ENCODE measurements around the gene TNFSF4. TPM values are rescaled to one million over a fixed set of nuclear protein-coding genes. Genes with fewer than 3 reads are reported as not detected.
"Not testable (repeated sequence)": the region's sequence is repeated elsewhere in the genome, so short reads cannot be mapped to it uniquely, and the experiment has no call there.

Gene TNFSF4
- total and polyA plus RNA-seq, 2 donors from 2014 or later, result 0.58 to 1.3 TPM

DNA sequence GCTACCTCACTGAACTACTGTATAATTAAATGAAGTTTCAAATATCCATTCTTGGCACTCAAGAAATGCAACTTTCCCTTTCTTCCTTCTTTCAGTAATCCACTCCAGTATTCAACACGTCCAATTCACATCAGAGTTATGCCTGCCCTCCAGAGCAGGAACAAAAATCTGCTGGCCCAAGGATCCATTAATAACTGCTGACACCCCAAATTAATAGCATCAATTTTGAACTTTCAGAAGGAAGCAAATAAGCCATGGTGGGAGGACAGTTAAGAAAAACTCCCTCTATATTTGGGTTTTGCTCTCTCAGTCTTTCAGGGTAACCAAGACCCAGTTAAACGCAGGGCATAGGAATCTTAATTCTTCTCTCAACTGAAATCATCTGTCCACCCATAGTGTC is 31.9 kb upstream of the TNFSF4 start:
- H3K9ac ChIP-seq (ENCODE audit: low read length in 3 of 3), result no peak overlapping the region
- no peaks in the 10 kb centered on the region for H3K36me3 ChIP-seq (ENCODE audit: control insufficient read depth in 2 of 3, insufficient read depth in 3 of 3, low read length in 3 of 3)
- TF ChIP-seq CTCF (IDR thresholded peaks at IDR 0.05; ENCODE audit: borderline replicate concordance, extremely low read depth, insufficient read depth), result no peak
- no peak for FAIRE-seq
- peaks cover 0 to 13% (median 0%) of the 10 kb centered on the region in 3 donors for H3K9me3 ChIP-seq (ENCODE audit: control insufficient read depth in 2 of 3, insufficient read depth in 1 of 3, low read length in 3 of 3)
- H3K27me3 ChIP-seq (ENCODE audit: control insufficient read depth, insufficient read depth, low read length), result no peaks in the 10 kb centered on the region
- no peaks in the 10 kb centered on the region for H3K4me1 ChIP-seq (ENCODE audit: control insufficient read depth in 2 of 3, insufficient read depth in 2 of 3, low read depth in 1 of 3, low read length in 3 of 3)
- intact Hi-C loops (cut with DNase I), result no loop called here
- no peak overlapping the region for H3K4me3 ChIP-seq (ENCODE audit: low read length in 3 of 3)
- no peak overlapping the region for H3K27ac ChIP-seq (ENCODE audit: low read depth in 2 of 2, low read length in 2 of 2)
- no peak for DNase-seq

DNA sequence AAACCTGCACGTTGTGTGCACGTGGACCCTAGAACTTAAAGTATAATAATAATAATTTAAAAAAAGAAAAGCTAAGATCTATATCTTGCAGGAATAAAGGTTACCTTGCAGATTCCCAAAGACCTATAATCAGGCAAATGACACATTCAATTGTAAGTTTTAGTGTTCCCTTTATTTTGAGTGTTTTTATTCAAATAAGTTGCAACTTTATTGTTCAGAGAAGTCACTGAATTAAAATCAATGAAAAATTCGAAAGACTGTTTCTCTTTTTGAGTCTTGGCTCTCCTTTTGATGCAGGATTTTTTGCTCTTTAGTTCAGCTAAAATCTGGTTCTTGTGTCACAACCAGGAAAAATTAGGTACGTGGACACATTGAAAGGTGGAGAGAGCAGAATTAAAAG is 27.8 kb upstream of the TNFSF4 start:
- no peaks in the 10 kb centered on the region for H3K9me3 ChIP-seq (ENCODE audit: control insufficient read depth in 2 of 3, insufficient read depth in 1 of 3, low read length in 3 of 3)
- FAIRE-seq (no peak), DNase-seq (no peak)
- no peak overlapping the region for H3K4me3 ChIP-seq (ENCODE audit: low read length in 3 of 3)
- no peaks in the 10 kb centered on the region for H3K4me1 ChIP-seq (ENCODE audit: control insufficient read depth in 2 of 3, insufficient read depth in 2 of 3, low read depth in 1 of 3, low read length in 3 of 3)
- no peak for TF ChIP-seq CTCF (IDR thresholded peaks at IDR 0.05; ENCODE audit: borderline replicate concordance, extremely low read depth, insufficient read depth)
- no peaks in the 10 kb centered on the region for H3K36me3 ChIP-seq (ENCODE audit: control insufficient read depth in 2 of 3, insufficient read depth in 3 of 3, low read length in 3 of 3)
- no peaks in the 10 kb centered on the region for H3K27me3 ChIP-seq (ENCODE audit: control insufficient read depth, insufficient read depth, low read length)
- no peak overlapping the region for H3K27ac ChIP-seq (ENCODE audit: low read depth in 2 of 2, low read length in 2 of 2)
- intact Hi-C loops (cut with DNase I), result no loop called here
- H3K9ac ChIP-seq (ENCODE audit: low read length in 3 of 3), result no peak overlapping the region

- H3K27ac ChIP-seq (ENCODE audit: low read depth in 2 of 2, low read length in 2 of 2); H3K9me3 ChIP-seq (ENCODE audit: control insufficient read depth in 2 of 3, insufficient read depth in 1 of 3, low read length in 3 of 3); DNase-seq; intact Hi-C loops (cut with DNase I); H3K9ac ChIP-seq (ENCODE audit: low read length in 3 of 3); H3K36me3 ChIP-seq (ENCODE audit: control insufficient read depth in 2 of 3, insufficient read depth in 3 of 3, low read length in 3 of 3); FAIRE-seq; H3K4me3 ChIP-seq (ENCODE audit: low read length in 3 of 3); H3K27me3 ChIP-seq (ENCODE audit: control insufficient read depth, insufficient read depth, low read length); H3K4me1 ChIP-seq (ENCODE audit: control insufficient read depth in 2 of 3, insufficient read depth in 2 of 3, low read depth in 1 of 3, low read length in 3 of 3): not testable (repeated sequence)
These were observed 27.3 kb upstream of the TNFSF4 start for GRCh38 chr1:173234434-173234833.

DNA sequence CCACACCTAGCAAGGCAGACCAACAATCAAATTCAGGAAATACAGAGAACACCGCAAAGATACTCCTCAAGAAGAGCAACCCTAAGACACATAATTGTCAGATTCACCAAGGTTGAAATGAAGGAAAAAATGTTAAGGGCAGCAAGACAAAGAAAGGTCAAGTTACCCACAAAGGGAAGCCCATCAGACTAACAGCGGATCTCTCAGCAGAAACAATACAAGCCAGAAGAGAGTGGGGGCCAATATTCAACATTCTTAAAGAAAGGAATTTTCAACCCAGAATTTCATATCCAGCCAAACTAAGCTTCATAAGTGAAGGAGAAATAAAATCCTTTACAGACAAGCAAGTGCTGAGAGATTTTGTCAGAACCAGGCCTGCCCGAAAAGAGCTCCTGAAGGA is 21.9 kb upstream of the TNFSF4 start:
- H3K27ac ChIP-seq (ENCODE audit: low read depth in 2 of 2, low read length in 2 of 2); DNase-seq; H3K4me3 ChIP-seq (ENCODE audit: low read length in 3 of 3); H3K9me3 ChIP-seq (ENCODE audit: control insufficient read depth in 2 of 3, insufficient read depth in 1 of 3, low read length in 3 of 3); H3K9ac ChIP-seq (ENCODE audit: low read length in 3 of 3); H3K36me3 ChIP-seq (ENCODE audit: control insufficient read depth in 2 of 3, insufficient read depth in 3 of 3, low read length in 3 of 3); FAIRE-seq; intact Hi-C loops (cut with DNase I); H3K27me3 ChIP-seq (ENCODE audit: control insufficient read depth, insufficient read depth, low read length); H3K4me1 ChIP-seq (ENCODE audit: control insufficient read depth in 2 of 3, insufficient read depth in 2 of 3, low read depth in 1 of 3, low read length in 3 of 3): not testable (repeated sequence)

DNA sequence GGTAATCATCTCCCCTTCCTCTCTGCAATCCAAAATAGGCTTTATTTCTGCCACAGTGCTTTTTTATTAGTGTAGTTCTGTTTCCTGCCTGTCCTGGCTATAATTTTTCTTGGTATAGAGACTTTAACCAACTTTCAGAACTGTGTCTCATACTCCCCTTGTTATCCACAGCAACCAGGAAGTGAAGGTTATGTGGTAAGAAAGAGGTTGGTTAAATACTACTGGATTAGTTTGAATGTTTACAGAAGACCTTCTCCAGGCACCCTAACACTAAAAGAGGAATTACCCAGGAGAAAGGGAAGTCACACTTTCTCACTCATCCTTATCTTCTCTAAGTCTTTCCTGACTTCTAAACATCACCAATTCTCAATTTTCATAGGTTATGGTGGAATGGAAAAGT is 17.8 kb upstream of the TNFSF4 start:
- FAIRE-seq (no peak), DNase-seq (no peak)
- TF ChIP-seq CTCF (IDR thresholded peaks at IDR 0.05; ENCODE audit: borderline replicate concordance, extremely low read depth, insufficient read depth), result no peak
- intact Hi-C loops (cut with DNase I), result no loop called here
- Histone ChIP-seq H3K27ac (ENCODE audit: low read depth in 2 of 2, low read length in 2 of 2) (no peak overlapping the region), H3K4me1 (ENCODE audit: control insufficient read depth in 2 of 3, insufficient read depth in 2 of 3, low read depth in 1 of 3, low read length in 3 of 3) (no peaks in the 10 kb centered on the region), H3K36me3 (ENCODE audit: control insufficient read depth in 2 of 3, insufficient read depth in 3 of 3, low read length in 3 of 3) (no peaks in the 10 kb centered on the region), H3K27me3 (ENCODE audit: control insufficient read depth, insufficient read depth, low read length) (no peaks in the 10 kb centered on the region), H3K9me3 (ENCODE audit: control insufficient read depth in 2 of 3, insufficient read depth in 1 of 3, low read length in 3 of 3) (no peaks in the 10 kb centered on the region), H3K4me3 (ENCODE audit: low read length in 3 of 3) (no peak overlapping the region), H3K9ac (ENCODE audit: low read length in 3 of 3) (no peak overlapping the region)

Data from kidney (tissue), 14 donors.